Stimulated activated CD4-positive, alpha-beta T cell treated with anti-CD3 and anti-CD28 coated beads, Interleukin-15, amount 100 ng/mL, for 24 hours (primary cell): Measurements from ENCODE around the gene P2RY2.

Experiments
- DNase-seq: peaks from one replicate; pipeline ENCODE4 v3.0.0-alpha.2; 2020

The P2RY2 gene

DNA sequence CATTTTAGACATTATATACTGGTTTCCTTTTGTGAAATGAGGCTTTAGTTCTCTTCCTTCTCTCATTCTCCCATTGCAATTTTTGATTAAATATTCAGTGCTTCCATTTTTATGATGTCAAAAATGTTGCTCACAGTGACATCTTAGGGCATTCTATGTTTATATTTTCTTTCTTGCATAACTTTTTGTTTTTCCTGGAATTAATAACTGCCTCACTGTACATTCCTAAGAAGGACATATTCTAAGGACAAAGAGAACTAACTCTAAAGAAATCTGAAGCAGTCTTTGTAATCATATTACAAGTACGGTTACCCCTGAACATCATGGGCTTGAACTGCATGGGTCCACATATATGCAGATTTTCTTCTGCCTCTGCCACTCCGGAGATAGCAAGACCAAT, 28.2 kb downstream of the P2RY2 start:
- DNase-seq, result no peak

DNA sequence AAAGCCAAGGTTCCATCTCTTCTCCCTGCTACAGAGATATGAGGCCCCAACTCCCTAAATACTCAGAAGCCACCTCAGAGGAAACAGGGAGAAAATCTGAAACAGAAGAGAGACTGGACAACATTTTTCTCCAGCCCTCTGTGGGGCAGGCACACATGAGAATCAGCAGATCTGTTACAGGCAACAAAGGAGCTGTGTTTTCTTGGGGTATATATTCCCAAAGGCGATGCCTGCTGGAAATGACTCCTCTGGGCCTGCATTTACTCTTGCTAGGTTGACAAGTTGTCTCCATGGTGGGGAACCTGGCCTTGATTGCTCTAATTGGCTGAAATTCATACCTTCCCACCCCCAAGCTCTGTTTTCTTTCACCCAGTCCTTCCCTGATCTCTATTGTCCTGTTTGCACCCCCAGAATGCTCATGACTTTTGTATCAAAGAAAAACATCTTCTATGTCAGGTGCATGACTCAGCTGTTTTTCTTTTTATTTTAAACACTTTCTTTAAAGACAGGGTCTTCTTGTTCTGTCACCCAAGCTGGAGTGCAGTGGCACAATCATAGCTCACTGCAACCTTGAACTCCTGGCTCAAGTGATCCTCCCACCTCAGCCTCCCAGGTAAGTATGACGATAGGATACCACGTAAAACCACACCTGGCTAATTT, 30.6 kb downstream of the P2RY2 start:
- DNase-seq, result no peak

DNA sequence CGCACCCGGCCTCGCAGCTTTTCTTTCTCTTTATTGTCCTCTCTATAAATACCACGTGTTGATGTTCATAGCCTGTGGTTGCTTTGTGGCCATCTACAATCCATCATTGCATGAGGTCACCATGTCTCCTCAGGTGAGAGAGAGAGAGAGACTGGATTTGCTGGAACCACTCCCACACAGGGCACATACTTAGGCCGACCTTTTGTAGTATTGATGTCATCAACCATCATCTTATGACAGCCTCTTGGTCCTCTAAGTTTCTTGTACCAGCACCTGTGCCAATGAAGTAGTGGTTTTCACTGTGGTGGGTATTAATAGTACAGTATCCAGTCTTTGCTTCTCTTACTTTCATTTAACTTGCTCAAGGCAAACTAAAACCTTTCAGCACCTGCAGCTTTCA, 31.2 kb downstream of the P2RY2 start:
- no peak for DNase-seq

DNA sequence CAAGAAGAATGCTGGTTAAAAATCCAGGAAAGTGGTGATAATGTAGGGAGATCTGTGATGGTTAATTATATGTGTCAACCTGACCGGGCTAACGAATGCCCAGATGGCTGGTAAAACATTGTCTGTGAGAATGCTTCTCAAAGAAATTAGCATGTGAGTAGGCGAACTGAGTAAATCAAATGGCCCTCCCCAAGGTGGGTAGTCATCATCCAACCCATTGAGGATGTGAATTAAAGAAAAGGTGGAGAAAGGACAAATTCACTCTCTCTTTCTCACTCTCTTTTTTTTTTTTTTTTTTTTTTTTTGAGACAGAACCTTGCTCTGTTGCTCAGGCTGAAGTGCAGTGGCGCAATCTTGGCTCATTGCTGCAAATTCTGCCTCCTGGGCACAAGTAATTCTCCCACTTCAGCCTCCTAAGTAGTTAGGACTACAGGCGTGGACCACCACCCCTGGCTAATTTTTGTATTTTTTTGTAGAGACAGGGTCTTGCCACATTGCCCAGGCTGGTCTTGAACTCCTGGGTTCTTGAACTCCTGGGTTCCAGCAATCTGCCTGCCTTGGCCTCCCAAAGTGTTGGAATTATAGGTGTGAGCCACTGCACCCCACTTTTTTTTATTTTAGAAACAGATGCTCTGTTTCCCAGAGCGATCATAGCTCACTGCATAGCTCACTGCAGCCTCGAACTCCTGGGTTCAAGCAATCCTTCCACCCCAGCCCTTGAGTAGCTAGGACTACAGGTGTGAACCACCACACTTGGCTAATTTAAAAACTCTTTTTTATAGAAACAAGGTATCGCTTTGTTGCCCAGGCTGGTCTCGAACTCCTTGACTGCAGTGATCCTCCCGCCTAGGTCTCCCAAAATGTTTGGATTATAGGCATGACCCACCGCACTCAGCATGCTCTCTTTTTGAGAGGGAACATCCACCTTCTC, 32.0 kb downstream of the P2RY2 start:
- DNase-seq, result peak; percentile 32

DNA sequence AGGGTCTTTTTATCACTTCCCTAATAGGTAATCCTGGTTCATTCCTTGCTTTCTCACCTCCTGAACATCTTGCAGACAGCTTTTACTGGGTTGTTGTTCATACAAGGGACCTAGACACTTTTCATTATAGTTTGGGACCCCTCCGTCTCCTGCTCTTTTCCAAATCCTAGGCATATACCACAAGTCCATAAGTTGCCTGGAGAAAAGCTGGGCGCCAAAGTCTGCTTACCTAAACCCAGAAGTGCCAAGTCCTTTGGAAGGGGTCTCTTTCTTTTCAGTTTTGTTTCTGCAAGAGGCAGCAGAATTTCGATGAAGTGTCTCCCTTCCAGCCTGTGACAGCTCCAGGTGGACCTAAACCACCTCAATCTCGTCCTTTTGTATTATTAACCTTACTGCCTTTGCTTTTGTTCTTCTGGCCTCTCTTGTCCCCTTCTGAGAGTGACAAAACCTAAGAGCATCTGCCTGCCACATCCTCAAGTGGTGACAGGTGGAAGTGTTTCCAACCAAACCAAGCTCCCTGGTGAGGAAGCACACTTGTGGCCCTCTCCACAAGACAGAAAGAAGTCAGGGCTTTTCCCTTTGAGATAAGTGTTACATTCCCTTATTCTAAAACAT, 34.6 kb downstream of the P2RY2 start:
- peak; percentile 25 for DNase-seq

DNA sequence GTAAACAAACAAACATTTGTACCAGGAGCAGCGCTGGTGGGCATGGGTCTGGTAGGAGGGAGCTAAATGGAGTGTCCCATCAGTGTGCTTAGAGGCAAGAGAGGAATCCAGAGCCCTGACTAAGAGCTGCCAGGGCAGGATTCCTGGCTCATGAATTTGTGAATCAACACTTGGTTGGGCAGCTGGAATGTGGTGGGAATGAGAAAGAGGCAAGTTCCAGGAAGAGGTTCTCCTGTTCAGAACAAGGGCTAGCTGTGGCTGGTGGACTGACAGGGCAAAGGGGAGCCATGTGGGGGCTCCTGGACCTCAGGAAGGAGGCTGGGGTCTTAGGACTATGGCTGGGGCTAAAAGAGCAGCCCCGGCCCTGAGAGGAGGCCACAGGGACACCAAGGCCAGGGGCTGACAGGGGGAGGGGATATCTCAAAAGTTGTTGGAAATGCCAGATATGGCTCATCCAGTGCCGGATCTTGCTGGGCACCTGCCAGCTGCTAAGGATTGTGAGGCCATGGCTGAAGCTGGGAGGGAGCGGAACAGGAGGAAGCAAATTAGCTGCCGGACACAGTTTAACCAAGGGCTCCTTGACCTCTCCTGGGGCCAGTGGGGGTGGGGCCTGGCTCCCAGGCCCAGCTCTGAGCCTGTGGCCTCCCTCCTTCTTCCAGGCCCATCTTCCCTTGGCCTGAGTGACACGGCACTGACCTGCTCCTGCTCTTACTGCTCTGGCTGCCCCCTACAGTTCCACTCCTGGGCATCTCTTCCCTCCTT, 39.4 kb downstream of the P2RY2 start:
- no peak for DNase-seq

DNA sequence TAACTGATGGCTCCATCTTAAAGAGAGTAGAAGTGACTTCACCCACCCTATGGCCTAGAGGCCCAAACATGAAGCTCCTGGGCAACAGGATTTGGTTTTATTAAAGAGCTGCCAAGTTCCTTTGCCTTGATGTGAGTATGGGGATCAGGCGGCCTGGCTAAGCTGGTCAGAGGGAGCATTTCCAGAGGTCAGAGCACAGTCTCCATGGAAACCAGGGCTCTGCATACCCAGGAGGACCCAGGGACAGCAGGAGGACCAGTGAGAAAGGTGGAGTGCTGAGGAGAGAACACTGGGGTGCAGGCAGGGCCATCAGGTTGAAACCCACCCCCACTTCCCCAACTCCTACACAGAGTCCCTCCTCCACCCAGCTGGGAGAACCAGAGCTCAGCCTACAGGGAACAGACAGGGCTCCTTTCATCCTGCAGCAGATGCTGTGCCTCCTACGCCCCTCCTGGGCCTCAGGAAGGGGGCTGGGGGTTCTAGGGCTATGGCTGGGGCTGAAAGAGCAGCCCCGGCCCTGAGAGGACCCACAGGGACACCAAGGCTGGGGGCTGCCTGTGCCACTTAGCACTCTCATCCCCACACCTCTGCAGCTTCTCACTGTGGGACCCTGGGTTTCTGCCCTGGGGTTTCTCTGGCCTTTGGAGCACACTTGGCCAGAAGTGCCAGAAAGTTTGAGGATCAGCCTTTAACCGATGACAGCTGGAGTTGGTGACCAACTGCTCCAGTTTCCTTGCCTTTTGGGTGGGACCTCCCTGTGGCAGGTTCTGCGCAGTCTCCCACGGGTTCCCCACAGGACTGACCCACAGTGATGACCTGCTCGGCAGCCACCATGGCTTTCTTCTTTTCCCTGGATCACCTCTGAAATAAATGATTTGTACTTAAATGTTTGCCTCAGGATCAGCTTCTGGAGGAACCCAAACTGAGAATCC, 40.3 kb downstream of the P2RY2 start:
- DNase-seq, result no peak

DNA sequence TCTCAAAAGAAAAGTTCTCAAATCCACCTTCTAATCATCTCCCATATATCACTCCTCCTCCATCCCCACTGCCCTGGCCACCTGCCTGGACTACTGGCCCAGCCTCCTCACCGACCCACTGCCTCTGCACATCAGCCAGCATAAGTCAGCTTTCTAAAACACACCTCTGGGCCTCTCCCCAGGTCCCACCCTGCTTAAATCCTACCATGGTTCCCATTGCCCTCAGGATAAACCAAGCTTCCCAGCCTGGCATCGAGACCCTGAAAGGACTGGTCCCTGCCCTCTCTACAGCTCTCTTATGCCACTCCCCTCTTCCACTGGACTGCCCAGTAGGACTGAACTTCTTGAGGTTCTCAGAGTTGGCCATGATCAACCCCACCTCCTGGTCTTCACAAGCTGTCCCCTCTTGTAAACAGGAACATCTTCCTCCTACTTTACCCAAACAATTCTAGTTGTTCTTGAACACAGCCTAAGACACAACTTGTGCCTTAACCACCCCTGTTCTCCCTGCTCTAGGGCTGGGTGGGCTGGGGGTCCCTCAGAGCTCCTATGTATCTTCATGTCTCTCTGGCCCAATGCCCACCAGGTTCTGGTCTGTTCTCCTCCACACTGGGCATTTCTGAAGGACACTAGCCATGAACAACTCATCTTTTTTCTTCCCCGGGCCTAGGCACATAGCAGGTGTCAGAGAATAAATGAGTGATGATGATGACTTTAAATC, 41.5 kb downstream of the P2RY2 start:
- no peak for DNase-seq

DNA sequence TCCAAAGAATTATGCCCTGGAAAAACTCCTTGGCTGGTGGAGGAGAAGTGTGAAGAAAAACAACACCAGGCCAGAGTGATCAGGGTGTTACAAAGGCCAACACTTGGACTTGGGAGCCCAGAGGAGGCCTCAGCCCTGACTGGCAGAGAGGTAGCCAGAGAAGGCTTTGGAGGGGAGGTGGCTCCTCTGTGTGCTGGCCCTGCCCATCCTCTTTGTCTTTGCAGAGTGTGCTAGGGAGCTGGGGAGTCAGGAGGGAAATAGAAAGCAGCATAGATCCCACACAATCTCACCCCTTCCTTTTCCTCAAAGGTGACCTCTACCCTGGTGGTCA, 42.0 kb downstream of the P2RY2 start:
- DNase-seq, result no peak

DNA sequence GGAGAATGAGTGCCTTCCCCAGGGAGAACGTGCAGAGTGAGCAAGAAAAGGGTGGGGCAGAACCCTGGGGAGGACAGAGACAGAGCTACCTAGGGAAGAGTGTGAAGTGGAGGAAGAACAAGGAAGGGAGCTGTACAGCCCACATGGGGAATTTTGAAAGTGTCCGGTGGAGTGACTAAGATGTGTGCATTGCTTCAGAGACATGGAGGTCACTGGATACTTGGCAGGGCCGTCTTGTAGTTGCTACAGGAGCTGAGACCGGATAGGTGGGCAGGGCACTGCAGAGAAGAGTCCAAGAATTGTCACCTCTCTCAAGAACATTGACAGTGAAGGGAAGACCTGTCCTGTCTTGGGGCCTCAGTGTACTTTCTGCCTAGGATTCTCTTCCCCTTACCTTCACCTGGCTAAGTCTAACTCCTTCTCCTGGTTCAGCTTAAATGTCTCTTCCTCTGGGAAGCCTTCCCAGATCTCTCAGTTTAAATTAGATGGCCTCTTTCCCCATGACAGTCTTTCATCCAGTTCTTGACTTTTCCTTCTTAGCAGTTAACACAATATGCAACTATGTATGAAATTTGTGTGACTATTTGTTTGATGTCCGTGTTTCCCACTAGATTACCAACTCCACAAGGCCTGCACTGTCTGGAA, 44.9 kb downstream of the P2RY2 start:
- no peak for DNase-seq

DNA sequence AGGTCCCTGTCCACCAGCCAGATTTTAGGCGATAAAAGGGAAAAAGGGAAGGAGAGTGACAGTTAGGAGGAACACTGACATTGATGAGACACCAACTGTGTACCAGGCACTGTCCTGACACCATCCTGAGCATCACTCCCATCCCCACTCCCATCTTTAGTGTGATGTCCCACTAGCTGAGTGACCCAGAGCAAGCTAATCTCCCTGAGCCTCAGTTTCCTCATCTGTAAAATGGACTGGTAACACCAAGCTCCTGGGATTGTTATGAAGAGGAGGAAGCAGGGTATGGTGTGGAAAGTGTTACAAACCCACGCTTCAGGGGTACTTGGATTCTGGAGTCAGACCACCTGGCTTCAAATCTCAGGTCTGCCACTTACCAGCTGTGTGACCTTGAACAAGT, 45.6 kb downstream of the P2RY2 start:
- no peak for DNase-seq

DNA sequence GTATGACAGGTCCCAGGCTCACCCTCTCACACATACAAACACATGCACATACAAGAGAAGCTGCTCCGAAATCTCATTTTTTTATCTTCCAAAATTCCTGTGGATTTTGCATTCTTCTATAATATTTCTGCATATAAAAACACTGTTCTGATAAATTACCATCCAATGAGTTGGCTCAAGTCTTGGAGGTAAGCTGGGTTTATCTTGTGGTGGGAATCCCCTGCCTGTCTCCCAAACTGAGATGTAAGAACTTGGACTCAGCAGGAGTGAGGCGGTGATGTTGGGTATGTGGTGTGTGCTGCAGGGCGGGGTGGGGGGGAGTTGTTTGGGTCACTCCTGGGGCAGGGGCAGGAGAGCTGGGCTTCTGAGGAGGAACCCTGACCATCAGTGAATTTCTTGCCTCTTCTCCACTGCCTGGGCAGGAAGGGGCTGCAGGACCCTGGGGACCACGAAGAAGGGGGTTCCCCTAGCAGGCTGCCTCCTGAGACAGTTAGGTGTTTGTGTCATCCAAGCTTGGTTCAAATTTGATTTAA, 47.3 kb downstream of the P2RY2 start:
- no peak for DNase-seq

DNA sequence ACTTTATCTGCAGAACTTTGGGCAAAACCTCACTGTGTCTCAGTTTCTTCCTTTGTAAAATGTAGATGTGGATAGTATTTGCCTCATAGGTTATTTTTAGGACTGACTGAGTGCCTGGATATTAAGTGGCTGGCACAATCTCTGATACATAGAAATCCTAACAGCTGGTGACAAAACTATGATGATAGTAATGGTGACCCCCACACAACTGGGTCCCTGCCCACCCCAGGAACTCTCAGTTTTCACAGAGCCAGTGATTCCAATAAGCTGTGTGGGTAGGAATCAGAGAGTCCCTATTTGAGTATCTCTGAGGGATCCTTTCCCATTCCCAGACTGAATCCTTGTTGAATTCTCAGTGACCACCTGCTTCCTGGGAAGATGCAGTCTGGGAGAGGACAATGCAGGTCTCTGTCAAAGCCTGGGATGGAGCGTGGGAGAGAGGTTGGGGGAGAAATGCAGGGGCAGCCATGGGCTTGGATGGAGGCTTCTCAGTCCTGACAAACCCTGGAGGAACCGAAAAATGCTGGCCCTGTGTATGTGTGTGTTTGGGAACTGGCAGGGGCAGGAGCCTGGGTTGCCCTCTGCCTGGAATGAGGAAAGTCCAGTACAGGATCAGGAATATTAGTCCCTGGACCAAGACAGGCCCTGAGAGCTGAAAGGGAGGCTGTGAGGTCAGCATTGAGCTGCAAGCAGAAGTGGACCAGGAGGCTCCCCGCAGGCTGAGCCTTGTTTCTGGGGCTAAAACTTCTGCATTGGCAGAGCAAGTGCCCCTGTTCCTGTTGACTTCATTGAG, 48.0 kb downstream of the P2RY2 start:
- no peak for DNase-seq

DNA sequence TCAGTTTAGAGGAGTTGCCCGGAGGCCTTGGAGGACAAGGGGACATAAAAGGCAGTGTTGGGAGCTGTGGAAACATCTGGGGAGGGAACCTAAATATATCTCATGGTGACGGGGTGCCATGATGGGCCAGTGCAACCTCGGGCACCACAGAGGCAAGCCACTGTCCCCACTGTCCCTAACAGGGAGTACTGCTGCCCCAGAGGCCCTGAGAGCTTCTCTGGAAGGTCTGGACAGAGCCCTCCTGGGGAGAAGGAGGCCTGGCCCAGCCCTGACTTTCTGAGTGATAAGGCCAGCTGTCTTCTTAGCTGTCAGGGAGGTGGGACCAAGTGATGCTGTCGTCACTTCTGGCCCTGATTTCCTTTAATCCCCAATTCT, 48.6 kb downstream of the P2RY2 start:
- no peak for DNase-seq

DNA sequence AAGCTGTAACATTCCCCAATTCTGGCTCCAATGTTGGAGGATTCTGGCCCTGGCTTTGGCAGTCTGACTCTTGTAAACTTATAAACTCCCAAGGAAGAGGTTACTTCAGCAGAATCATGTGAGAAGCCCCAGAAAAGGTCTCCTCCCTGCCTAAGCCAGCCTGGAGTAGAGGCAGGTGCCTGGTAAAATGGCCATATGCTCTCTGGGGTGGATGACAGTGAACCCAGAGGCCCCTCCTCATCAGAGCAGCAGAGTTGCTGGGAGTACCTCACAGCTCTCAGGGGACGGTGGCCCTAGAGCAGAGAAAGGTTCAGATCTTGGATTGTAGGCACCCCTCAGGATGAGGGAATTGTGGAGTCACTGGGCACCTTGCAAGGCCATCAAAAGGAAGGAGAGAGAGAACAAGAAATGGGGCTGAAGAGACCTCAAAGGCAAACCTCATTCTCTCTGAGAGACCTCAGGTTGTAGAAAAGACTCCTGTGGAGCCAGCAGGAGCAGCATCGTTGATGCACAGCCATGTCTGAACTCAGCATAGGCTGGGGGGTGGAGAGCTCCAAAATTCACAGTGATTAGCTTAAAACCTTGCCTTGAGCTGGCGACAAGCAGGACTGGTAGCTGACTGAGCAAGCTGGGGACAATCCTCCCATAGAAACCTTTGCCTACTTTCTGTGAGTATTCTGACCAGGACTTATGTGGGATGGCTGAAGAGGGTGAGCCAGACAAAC, 49.2 kb downstream of the P2RY2 start:
- no peak for DNase-seq

DNA sequence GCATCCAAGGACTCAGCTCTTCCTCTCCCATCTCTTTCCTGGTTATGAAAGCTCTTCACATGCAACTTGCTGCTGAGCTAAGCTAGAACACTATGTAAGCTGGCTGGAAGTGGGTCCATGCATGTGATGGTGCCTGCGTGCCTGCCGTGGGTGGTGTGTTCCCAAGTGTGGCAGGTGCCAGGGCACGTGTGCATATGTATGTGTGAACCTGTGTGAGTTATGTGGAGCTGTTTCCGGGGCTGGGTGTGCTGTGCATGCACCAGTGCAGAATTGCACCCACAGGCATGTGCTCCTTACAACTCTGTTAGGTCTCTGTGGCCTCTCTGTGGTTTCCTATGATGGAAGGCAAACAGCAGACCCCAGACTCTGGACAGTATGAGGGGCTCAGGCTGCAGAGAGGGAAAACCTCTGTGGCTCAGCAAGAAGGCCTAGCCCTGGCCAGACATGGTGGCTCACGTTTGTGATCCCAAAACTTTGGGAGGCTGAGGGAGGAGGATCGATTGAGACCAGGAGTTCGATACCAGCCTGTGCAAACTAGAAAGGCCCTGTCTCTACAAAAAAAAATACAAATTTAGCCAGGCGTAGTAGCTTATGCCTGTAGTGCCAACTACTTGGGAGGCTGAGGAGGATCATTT, 49.9 kb downstream of the P2RY2 start:
- no peak for DNase-seq

DNA sequence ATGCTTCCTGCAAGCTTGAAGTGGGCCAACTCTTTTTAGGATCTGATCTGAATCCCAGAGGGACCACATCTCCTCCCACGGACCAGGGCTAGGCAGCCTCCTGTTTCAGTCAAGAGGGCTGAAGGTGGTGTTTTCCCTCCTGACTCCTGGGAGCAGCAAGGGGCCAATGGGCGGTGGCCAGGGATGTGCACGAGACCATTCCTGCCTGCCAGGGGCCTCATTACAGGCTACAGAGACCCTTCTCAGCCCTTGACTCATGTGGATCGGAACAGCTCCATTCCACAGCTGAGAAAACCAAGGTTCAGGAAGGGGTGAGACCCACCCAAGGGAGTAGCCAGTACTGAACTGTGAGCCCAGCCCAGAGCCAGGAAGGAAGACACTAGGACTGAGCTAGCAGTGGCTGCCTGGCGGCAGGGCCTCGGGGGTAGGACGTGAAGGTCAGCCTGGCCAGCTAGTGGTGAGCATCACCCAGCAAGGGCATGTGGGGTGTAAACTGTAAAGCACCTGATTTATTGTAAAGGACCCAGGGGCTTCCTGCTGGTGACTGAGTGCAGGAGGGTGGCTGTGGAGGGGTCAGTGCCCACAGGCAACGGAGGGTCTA, 50.7 kb downstream of the P2RY2 start:
- DNase-seq, result no peak

DNA sequence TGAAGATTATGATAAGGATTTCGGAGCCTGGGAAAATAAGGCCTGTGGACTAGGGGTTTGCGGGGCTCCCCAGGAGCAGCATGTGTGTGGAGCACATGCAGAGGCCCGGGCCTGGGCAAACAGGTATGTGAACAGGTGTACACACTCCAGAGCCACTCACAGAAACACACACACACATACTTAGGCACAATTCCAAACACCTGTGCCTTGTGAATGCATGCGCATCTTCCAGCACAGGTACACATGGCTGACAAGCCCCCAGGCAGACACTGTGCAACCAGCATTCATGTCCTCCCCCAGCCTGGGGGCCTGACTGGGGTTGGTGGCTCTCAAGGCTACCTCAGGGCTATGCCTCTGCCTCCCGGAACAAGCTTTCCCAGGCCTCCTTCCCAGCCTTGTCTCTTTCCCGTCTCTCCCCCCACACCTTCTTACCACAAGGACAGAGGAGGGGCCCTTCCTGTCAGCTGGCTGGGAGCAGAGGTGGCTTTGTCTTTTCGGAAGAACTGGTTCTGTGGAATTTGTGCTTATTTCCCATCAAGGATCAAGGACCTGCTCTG, 51.5 kb downstream of the P2RY2 start:
- no peak for DNase-seq
